CD4-positive, alpha-beta T cell (primary cell): Measurements from ENCODE around the gene UGT2B28. TPM values are rescaled to one million over a fixed set of nuclear protein-coding genes. Genes with fewer than 3 reads are reported as not detected.
"Not testable (repeated sequence)": the region's sequence is repeated elsewhere in the genome, so short reads cannot be mapped to it uniquely, and the experiment has no call there.

Source experiments
- ATAC-seq: fragments of 200-7000 bp; cut with Tn5 transposase; one replicate; pipeline ENCODE4 v1.10.0; 2022; ENCODE audit warnings: mild to moderate bottlenecking; ENCODE audit not compliant: poor library complexity
- CTCF ChIA-PET: fragments of 350-600 bp; sonication (Branson Sonifier 250); formaldehyde crosslinking; loops from one replicate; lab custom pipeline; 2021; ENCODE audit warnings: antibody characterized with exemption, inconsistent platforms; lab: Charles Lee
- POLR2A ChIA-PET: fragments of 350-600 bp; sonication (Branson Sonifier 250); formaldehyde crosslinking; loops from one replicate; lab custom pipeline; 2021; ENCODE audit warnings: antibody characterized with exemption, inconsistent platforms; lab: Charles Lee
- DNase-seq, 14 experiments: peaks; one replicate each; pipeline ENCODE4 v3.0.0-alpha.2; 2013 to 2020; ENCODE audit warnings: mixed read lengths in 2 of 14
- H3K27ac ChIP-seq, 2 donors: one replicate each; pipeline versions ENCODE4 v1.5.1 to v1.7.0; 2013; ENCODE audit warnings: low read length in 2 of 2, low read depth in 1 of 2, mild to moderate bottlenecking in 1 of 2
- H3K27me3 ChIP-seq, 2 experiments: 1 replicate in 1 of 2; 2 replicates in 1 of 2; pipeline versions ENCODE4 v1.6.1 to v1.7.0; 2013; ENCODE audit warnings: low read length in 2 of 2, control low read depth in 1 of 2, mild to moderate bottlenecking in 1 of 2, moderate library complexity in 1 of 2; ENCODE audit not compliant: insufficient read depth in 2 of 2, control insufficient read depth in 1 of 2
- H3K36me3 ChIP-seq: one replicate; pipeline ENCODE4 v1.6.1; 2013; ENCODE audit warnings: low read length, control low read depth; ENCODE audit not compliant: insufficient read depth
- H3K4me1 ChIP-seq: one replicate; pipeline ENCODE4 v1.6.1; 2013; ENCODE audit warnings: low read length, control low read depth; ENCODE audit not compliant: insufficient read depth
- H3K4me3 ChIP-seq: one replicate; pipeline ENCODE4 v1.5.1; 2013; ENCODE audit warnings: mild to moderate bottlenecking, low read length, moderate library complexity
- H3K9me3 ChIP-seq, 2 experiments: 1 replicate in 1 of 2; 2 replicates in 1 of 2; pipeline versions ENCODE4 v1.6.1 to v1.7.0; 2013; ENCODE audit warnings: low read length in 2 of 2, mild to moderate bottlenecking in 2 of 2, control low read depth in 1 of 2, moderate library complexity in 1 of 2; ENCODE audit not compliant: control insufficient read depth in 1 of 2, insufficient read depth in 1 of 2
- H3K27ac Mint-ChIP-seq: one replicate; pipeline ENCODE4 v1.8.0; 2020; ENCODE audit warnings: mixed read lengths
- H3K27me3 Mint-ChIP-seq: one replicate; pipeline ENCODE4 v1.8.0; 2021; ENCODE audit warnings: mixed read lengths
- H3K36me3 Mint-ChIP-seq: one replicate; pipeline ENCODE4 v1.8.0; 2021; ENCODE audit warnings: low read depth, mixed read lengths
- H3K4me1 Mint-ChIP-seq: one replicate; pipeline ENCODE4 v1.8.0; 2021; ENCODE audit warnings: low read depth, mixed read lengths
- H3K4me3 Mint-ChIP-seq: one replicate; pipeline ENCODE4 v1.8.0; 2020; ENCODE audit warnings: mild to moderate bottlenecking, mixed read lengths
- H3K9me3 Mint-ChIP-seq: one replicate; pipeline ENCODE4 v1.8.0; 2020; ENCODE audit warnings: mixed read lengths
- CTCF ChIP-seq: fragments of 200-600 bp; IDR thresholded peaks from one replicate; pipeline ENCODE4 v1.8.0; 2022; ENCODE audit warnings: antibody characterized with exemption, mild to moderate bottlenecking
- intact Hi-C, 2 experiments: fragments of 100-400 bp; cut with DNase I in 1 of 2; cut with micrococcal nuclease in 1 of 2; formaldehyde crosslinking; loops; one replicate each; pipeline versions ENCODE4 v1.15.1 to v1.9.0; 2023 to 2025; cut with DNase I, micrococcal nuclease
- total RNA-seq, 174 experiments: library from RNA in 2 of 174; stranded (reverse) in 2 of 174; gene quantifications; one replicate each; pipeline ENCODE4 v1.2.3 and lab custom pipeline; 2021 to 2026

Gene UGT2B28
- total RNA-seq, 2 experiments from 2014 or later = not detected

GRCh38 chr4:69309549-69310076 lies 29.3 kb downstream of the UGT2B28 start:
- H3K36me3 ChIP-seq, POLR2A ChIA-PET, DNase-seq, H3K4me1 Mint-ChIP-seq, CTCF ChIA-PET, H3K4me1 ChIP-seq, H3K27ac Mint-ChIP-seq, H3K9me3 Mint-ChIP-seq, ATAC-seq, H3K9me3 ChIP-seq, H3K4me3 ChIP-seq, H3K27me3 Mint-ChIP-seq, H3K27ac ChIP-seq, H3K27me3 ChIP-seq, H3K4me3 Mint-ChIP-seq, H3K36me3 Mint-ChIP-seq: not testable (repeated sequence)
- intact Hi-C loops = loop anchor here (1.0 to 10.0 kb wide), 3 partner anchors 68 to 575 kb away; no protein-coding TSS in a partner anchor

- H3K4me1 Mint-ChIP-seq, H3K27ac Mint-ChIP-seq, CTCF ChIA-PET, H3K27me3 ChIP-seq, H3K36me3 ChIP-seq, DNase-seq, POLR2A ChIA-PET, H3K27me3 Mint-ChIP-seq, H3K4me3 ChIP-seq, ATAC-seq, H3K4me1 ChIP-seq, H3K36me3 Mint-ChIP-seq, H3K9me3 Mint-ChIP-seq, H3K4me3 Mint-ChIP-seq, H3K27ac ChIP-seq, H3K9me3 ChIP-seq: not testable (repeated sequence)
- intact Hi-C loops = loop anchor here in 1 of 2 experiments (10.0 kb wide), 1 partner anchor 575 kb away; no protein-coding TSS in a partner anchor
Measured at GRCh38 chr4:69310262-69310661, 30.0 kb downstream of the UGT2B28 start.

- CTCF ChIA-PET, H3K4me3 Mint-ChIP-seq, H3K36me3 ChIP-seq, POLR2A ChIA-PET, H3K9me3 ChIP-seq, ATAC-seq, H3K4me1 Mint-ChIP-seq, H3K4me1 ChIP-seq, H3K9me3 Mint-ChIP-seq, H3K27ac ChIP-seq, H3K4me3 ChIP-seq, H3K36me3 Mint-ChIP-seq, H3K27me3 Mint-ChIP-seq, H3K27ac Mint-ChIP-seq, H3K27me3 ChIP-seq: not testable (repeated sequence)
- peak in 3 of 14 experiments; percentile 5 to 21 (median 10) for DNase-seq
- intact Hi-C loops = loop anchor here in 1 of 2 experiments (10.0 kb wide), 1 partner anchor 567 kb away; no protein-coding TSS in a partner anchor
Measured at GRCh38 chr4:69317669-69318298, 37.5 kb downstream of the UGT2B28 start.

GRCh38 chr4:69321153-69321729 lies 41.0 kb downstream of the UGT2B28 start:
- no peak overlapping the region for H3K4me3 ChIP-seq
- H3K27ac ChIP-seq = no peak overlapping the region
- Mint-ChIP-seq H3K4me1 (no peaks in the 10 kb centered on the region), H3K27me3 (no peaks in the 10 kb centered on the region), H3K4me3 (no peak overlapping the region), H3K27ac (no peak overlapping the region), H3K9me3 (no peaks in the 10 kb centered on the region), H3K36me3 (no peaks in the 10 kb centered on the region)
- H3K9me3 ChIP-seq = peaks cover 0 to 4% of the 10 kb centered on the region in 2 experiments
- DNase-seq = peak in 1 of 14 experiments; percentile 2
- intact Hi-C loops = no loop called here
- no peaks in the 10 kb centered on the region for H3K27me3 ChIP-seq
- no peaks in the 10 kb centered on the region for H3K4me1 ChIP-seq
- no peak for TF ChIP-seq CTCF
- H3K36me3 ChIP-seq = no peaks in the 10 kb centered on the region
- POLR2A ChIA-PET = no interaction called here
- CTCF ChIA-PET = no interaction called here
- no peak for ATAC-seq
